SU-DHL-6 (cell line): ENCODE results near the gene RASA2.

ENCODE experiments used
- H2AFZ ChIP-seq: fragments of 200-600 bp; sonication (generic); 2 replicates; pipeline ENCODE4 v1.6.1; 2014; ENCODE audit warnings: low read depth, mild to moderate bottlenecking, moderate library complexity, mixed read lengths, antibody characterized with exemption, low read length; ENCODE audit not compliant: severe bottlenecking
- H3F3A ChIP-seq: fragments of 200-600 bp; shearing (Covaris generic); 2 replicates; pipeline ENCODE4 v1.6.0; 2016; ENCODE audit warnings: antibody characterized with exemption, mild to moderate bottlenecking; ENCODE audit not compliant: insufficient read depth
- H3K27ac ChIP-seq: fragments of 200-600 bp; sonication (generic); 2 replicates; pipeline ENCODE4 v1.5.1; 2016; ENCODE audit warnings: low read depth, mild to moderate bottlenecking, low read length, moderate library complexity, mixed read lengths
- H3K27me3 ChIP-seq: fragments of 200-600 bp; sonication (generic), shearing (Covaris generic); 2 replicates; pipeline ENCODE4 v1.6.0; 2014; ENCODE audit warnings: mild to moderate bottlenecking, low read length
- H3K36me3 ChIP-seq: fragments of 200-600 bp; sonication (generic); 2 replicates; pipeline ENCODE4 v1.6.1; 2014; ENCODE audit warnings: mild to moderate bottlenecking, low read length, mixed read lengths
- H3K4me2 ChIP-seq: fragments of 300-600, 200-600 bp; shearing (Covaris generic), sonication (generic); 2 replicates; pipeline ENCODE4 v1.6.0; 2014; ENCODE audit warnings: low read length, low read depth, mild to moderate bottlenecking; ENCODE audit not compliant: poor library complexity, severe bottlenecking
- H3K4me3 ChIP-seq: fragments of 200-600 bp; sonication (generic); 2 replicates; pipeline ENCODE4 v1.5.1; 2014; ENCODE audit warnings: antibody characterized with exemption, low read length, mild to moderate bottlenecking, mixed read lengths; ENCODE audit not compliant: insufficient read depth, poor library complexity, severe bottlenecking
- H3K79me2 ChIP-seq: fragments of 200-600 bp; sonication (generic); 2 replicates; pipeline ENCODE4 v1.6.1; 2014; ENCODE audit warnings: mild to moderate bottlenecking, low read length, moderate library complexity; ENCODE audit not compliant: insufficient read depth
- H3K9ac ChIP-seq: fragments of 200-600 bp; sonication (generic); 2 replicates; pipeline ENCODE4 v1.7.0; 2014; ENCODE audit warnings: mild to moderate bottlenecking, low read length
- H3K9me2 ChIP-seq: fragments of 200-600 bp; sonication (generic); replicated peaks from 2 replicates; pipeline ENCODE4 v1.6.1; 2014; ENCODE audit warnings: low read length; ENCODE audit not compliant: insufficient read depth
- H3K9me3 ChIP-seq: fragments of 200-600 bp; sonication (generic); 2 replicates; pipeline ENCODE4 v1.6.1; 2014; ENCODE audit warnings: low read length, mixed read lengths; ENCODE audit not compliant: insufficient read depth
- H4K20me1 ChIP-seq: fragments of 200-600 bp; sonication (generic); 2 replicates; pipeline ENCODE4 v1.6.1; 2014; ENCODE audit warnings: low read depth, mild to moderate bottlenecking, antibody characterized with exemption, low read length, moderate library complexity, mixed read lengths
- CTCF ChIP-seq: fragments of 200-600 bp; sonication (generic); IDR thresholded peaks from one replicate; pipeline ENCODE4 v1.5.1; 2017; ENCODE audit warnings: antibody characterized with exemption, mild to moderate bottlenecking, low read length, moderate library complexity; ENCODE audit not compliant: insufficient read depth, poor library complexity, severe bottlenecking
- EZH2phosphoT487 ChIP-seq: fragments of 200-600 bp; sonication (generic), shearing (Covaris generic); conservative IDR thresholded peaks from 2 replicates; pipeline ENCODE4 v1.6.1; 2018; ENCODE audit warnings: mild to moderate bottlenecking, antibody characterized with exemption, low read length, moderate library complexity, mixed read lengths

The RASA2 gene

GRCh38 chr3:141441381-141442364 is 45.2 kb upstream of the RASA2 start:
- Histone ChIP-seq H3K9me3 (no peaks in the 10 kb centered on the region), H3K36me3 (no peaks in the 10 kb centered on the region), H3K9ac (0 out of 2 replicates have a peak overlapping the region, but pooled peaks have one; percentile 21), H3K9me2 (no peaks in the 10 kb centered on the region), H3F3A (no peaks in the 10 kb centered on the region; the same call in 1 of the 2 replicates), H3K27me3 (no peaks in the 10 kb centered on the region), H3K79me2 (no peaks in the 10 kb centered on the region), H3K4me2 (peak overlapping the region; percentile 40), H3K4me3 (no peak overlapping the region), H2AFZ (peak overlapping the region; percentile 2), H3K27ac (peak overlapping the region; percentile 64), H4K20me1 (no peaks in the 10 kb centered on the region)
- TF ChIP-seq CTCF (peak; percentile 91), EZH2phosphoT487 (no peak)

DNA sequence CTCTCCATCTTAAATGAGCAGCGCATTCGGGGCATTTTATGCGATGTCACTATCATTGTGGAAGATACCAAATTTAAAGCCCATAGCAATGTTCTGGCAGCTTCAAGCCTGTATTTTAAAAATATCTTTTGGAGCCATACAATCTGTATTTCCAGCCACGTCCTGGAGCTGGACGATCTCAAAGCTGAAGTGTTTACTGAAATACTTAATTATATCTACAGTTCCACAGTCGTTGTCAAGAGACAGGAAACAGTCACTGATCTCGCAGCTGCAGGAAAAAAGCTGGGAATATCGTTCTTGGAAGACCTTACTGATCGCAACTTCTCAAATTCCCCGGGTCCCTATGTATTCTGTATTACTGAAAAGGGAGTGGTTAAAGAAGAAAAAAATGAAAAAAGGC is 44.4 kb upstream of the RASA2 start:
- H3K36me3 ChIP-seq: no peaks in the 10 kb centered on the region
- no peaks in the 10 kb centered on the region for H3K79me2 ChIP-seq
- no peak overlapping the region for H3K9ac ChIP-seq
- H3K27ac ChIP-seq: no peak overlapping the region
- H2AFZ ChIP-seq: no peak overlapping the region
- H3K27me3 ChIP-seq: no peaks in the 10 kb centered on the region
- no peak for TF ChIP-seq CTCF
- no peak for TF ChIP-seq EZH2phosphoT487
- no peaks in the 10 kb centered on the region; the same call in 1 of the 2 replicates for H3F3A ChIP-seq
- H3K9me2 ChIP-seq: no peaks in the 10 kb centered on the region
- H3K4me3 ChIP-seq: no peak overlapping the region
- no peak overlapping the region for H3K4me2 ChIP-seq
- H4K20me1 ChIP-seq: no peaks in the 10 kb centered on the region
- H3K9me3 ChIP-seq: no peaks in the 10 kb centered on the region

GRCh38 chr3:141442914-141443313 is 43.9 kb upstream of the RASA2 start:
- no peak for TF ChIP-seq CTCF
- no peak for TF ChIP-seq EZH2phosphoT487
- no peaks in the 10 kb centered on the region for H3K27me3 ChIP-seq
- H4K20me1 ChIP-seq: no peaks in the 10 kb centered on the region
- no peaks in the 10 kb centered on the region for H3K9me2 ChIP-seq
- no peak overlapping the region for H3K4me3 ChIP-seq
- H3F3A ChIP-seq: no peaks in the 10 kb centered on the region; the same call in 1 of the 2 replicates
- H3K9ac ChIP-seq: no peak overlapping the region
- no peaks in the 10 kb centered on the region for H3K79me2 ChIP-seq
- no peak overlapping the region for H2AFZ ChIP-seq
- no peak overlapping the region for H3K27ac ChIP-seq
- no peak overlapping the region for H3K4me2 ChIP-seq
- no peaks in the 10 kb centered on the region for H3K36me3 ChIP-seq
- H3K9me3 ChIP-seq: no peaks in the 10 kb centered on the region
